K562 (cell line): Measurements from ENCODE around the gene UBE2G2. TPM values are rescaled to one million over a fixed set of nuclear protein-coding genes. Genes with fewer than 3 reads are reported as not detected.

Source experiments
- BDP1 ChIP-seq: IDR thresholded peaks from 3 replicates; pipeline ENCODE4 v1.6.1; 2011; ENCODE audit not compliant: insufficient read length, insufficient read depth
- EZH2 ChIP-seq: IDR thresholded peaks from 2 replicates; pipeline ENCODE4 v1.6.1; 2012; ENCODE audit warnings: low read depth, mild to moderate bottlenecking, inconsistent platforms, low read length, borderline replicate concordance
- HDAC2 ChIP-seq: fragments of 450-650 bp; IDR thresholded peaks from 2 replicates; pipeline ENCODE4 v1.6.1; 2016; ENCODE audit warnings: mild to moderate bottlenecking
- HMBOX1 ChIP-seq: sonication (generic); IDR thresholded peaks from 2 replicates; pipeline ENCODE4 v1.6.1; 2016
- KDM1A ChIP-seq, 2 experiments: fragments of 450-650 bp; IDR thresholded peaks; 2 replicates each; pipeline ENCODE4 v1.6.1; 2016; ENCODE audit warnings: mild to moderate bottlenecking in 2 of 2
- KHSRP ChIP-seq: fragments of 450-650 bp; IDR thresholded peaks from 2 replicates; pipeline ENCODE4 v1.6.1; 2017
- L3MBTL2 ChIP-seq: fragments of 450-650 bp; IDR thresholded peaks from 2 replicates; pipeline ENCODE4 v1.6.1; 2016; ENCODE audit warnings: mild to moderate bottlenecking, moderate library complexity
- NCOA4 ChIP-seq: fragments of 450-650 bp; IDR thresholded peaks from 2 replicates; pipeline ENCODE4 v1.6.1; 2018; ENCODE audit warnings: mild to moderate bottlenecking; ENCODE audit not compliant: partially characterized antibody
- NFXL1 ChIP-seq: fragments of 450-650 bp; formaldehyde crosslinking; IDR thresholded peaks from 2 replicates; pipeline ENCODE4 v1.4.0; 2021; ENCODE audit warnings: mild to moderate bottlenecking
- NR3C1 ChIP-seq: sonication (generic); formaldehyde crosslinking; IDR thresholded peaks from 2 replicates; pipeline ENCODE4 v1.8.1; 2022; ENCODE audit warnings: missing genetic modification reagents
- PHTF2 ChIP-seq: fragments of 250-450 bp; sonication (Bioruptor Pico); IDR thresholded peaks from 2 replicates; pipeline ENCODE4 v1.5.0; 2021; ENCODE audit warnings: mild to moderate bottlenecking
- STAT5B ChIP-seq: fragments of 250-450 bp; sonication (Bioruptor Pico); IDR thresholded peaks from 2 replicates; pipeline ENCODE4 v1.8.0; 2021; ENCODE audit warnings: mild to moderate bottlenecking, inconsistent platforms
- TAF15 ChIP-seq: fragments of 200-400 bp; formaldehyde crosslinking; IDR thresholded peaks from 2 replicates; pipeline ENCODE4 v1.6.1; 2017; ENCODE audit warnings: mild to moderate bottlenecking, low read depth, low read length, moderate library complexity
- TBP ChIP-seq: optimal IDR thresholded peaks from 2 replicates; pipeline ENCODE3; 2011; ENCODE audit warnings: low read depth, low read length, improper control_type of control experiment
- TFAM ChIP-seq: fragments of 250-450 bp; sonication (Bioruptor Pico); conservative IDR thresholded peaks from 2 replicates; pipeline ENCODE4 v1.5.0; 2021; ENCODE audit warnings: mild to moderate bottlenecking, moderate library complexity
- ZNF212 ChIP-seq: fragments of 450-650 bp; formaldehyde crosslinking; IDR thresholded peaks from 2 replicates; pipeline ENCODE4 v1.4.0; 2020; ENCODE audit warnings: mild to moderate bottlenecking
- ZNF239 ChIP-seq: fragments of 250-450 bp; sonication (Bioruptor Pico); IDR thresholded peaks from 2 replicates; pipeline ENCODE4 v1.4.0; 2020; ENCODE audit warnings: mild to moderate bottlenecking
- ZNF431 ChIP-seq: sonication (generic); formaldehyde crosslinking; IDR thresholded peaks from 2 replicates; pipeline ENCODE4 v1.8.0; 2022; ENCODE audit warnings: mild to moderate bottlenecking, missing genetic modification reagents
- polyA plus RNA-seq, 8 experiments: library from polyadenylated mRNA; depleted of rRNA in 4 of 8; stranded (reverse) in 5 of 8; unstranded in 3 of 8; fragments of >200 nt; fragmentation: Nextera tagmentation in 2 of 8; fragmentation: Illumina TruSeq in 1 of 8; extraction: Ambion mirVana in 2 of 8; extraction: Trizol in 1 of 8; gene quantifications; 2 replicates each; pipeline versions ENCODE4 v1.2.1 to v1.2.3, GENCODE V29; 2011 to 2014; ENCODE audit warnings: inconsistent platforms in 1 of 8, missing spikeins in 1 of 8
- total RNA-seq, 7 experiments: library from RNA; depleted of rRNA in 6 of 7; stranded (reverse); fragments of >200 nt in 6 of 7; fragmentation: Illumina TruSeq in 2 of 7; extraction: Trizol in 2 of 7; gene quantifications; 2 replicates each; pipeline versions ENCODE4 v1.2.1 to v1.2.3, GENCODE V29; 2011 to 2021; ENCODE audit warnings: low replicate concordance in 1 of 7
- TF ChIP-seq, protein P1 (sequence below): sonication (generic); formaldehyde crosslinking; IDR thresholded peaks from 2 replicates; pipeline ENCODE4 v1.8.1; 2022; ENCODE audit warnings: missing genetic modification reagents
- TF ChIP-seq, protein P2 (sequence below): IDR thresholded peaks from 2 replicates; pipeline ENCODE4 v1.6.1; 2011; ENCODE audit not compliant: insufficient read length; ENCODE audit errors: extremely low read depth
- TF ChIP-seq, protein P3 (sequence below), 3 experiments: IDR thresholded peaks in 2 of 3; conservative IDR thresholded peaks in 1 of 3; 2 replicates each; pipeline ENCODE4 v1.5.1; 2011 to 2012; ENCODE audit warnings: low read length in 3 of 3, mild to moderate bottlenecking in 3 of 3, control low read depth in 2 of 3, improper control_type of control experiment in 1 of 3, inconsistent platforms in 1 of 3, low read depth in 1 of 3, mixed read lengths in 1 of 3, moderate library complexity in 1 of 3; ENCODE audit not compliant: insufficient read depth in 2 of 3
- TF ChIP-seq, protein P4 (sequence below): fragments of 450-650 bp; IDR thresholded peaks from 2 replicates; pipeline ENCODE4 v1.6.1; 2016
- TF ChIP-seq, protein P5 (sequence below): sonication (generic); formaldehyde crosslinking; IDR thresholded peaks from 2 replicates; pipeline ENCODE4 v1.8.1; 2023; ENCODE audit warnings: mild to moderate bottlenecking, missing genetic modification reagents

UBE2G2 gene
- total and polyA plus RNA-seq, 9 of the 15 experiments (the other 6 are each of a cell fraction or from before 2014, with no cell fraction given): 47.5 to 225 (median 140) TPM

DNA sequence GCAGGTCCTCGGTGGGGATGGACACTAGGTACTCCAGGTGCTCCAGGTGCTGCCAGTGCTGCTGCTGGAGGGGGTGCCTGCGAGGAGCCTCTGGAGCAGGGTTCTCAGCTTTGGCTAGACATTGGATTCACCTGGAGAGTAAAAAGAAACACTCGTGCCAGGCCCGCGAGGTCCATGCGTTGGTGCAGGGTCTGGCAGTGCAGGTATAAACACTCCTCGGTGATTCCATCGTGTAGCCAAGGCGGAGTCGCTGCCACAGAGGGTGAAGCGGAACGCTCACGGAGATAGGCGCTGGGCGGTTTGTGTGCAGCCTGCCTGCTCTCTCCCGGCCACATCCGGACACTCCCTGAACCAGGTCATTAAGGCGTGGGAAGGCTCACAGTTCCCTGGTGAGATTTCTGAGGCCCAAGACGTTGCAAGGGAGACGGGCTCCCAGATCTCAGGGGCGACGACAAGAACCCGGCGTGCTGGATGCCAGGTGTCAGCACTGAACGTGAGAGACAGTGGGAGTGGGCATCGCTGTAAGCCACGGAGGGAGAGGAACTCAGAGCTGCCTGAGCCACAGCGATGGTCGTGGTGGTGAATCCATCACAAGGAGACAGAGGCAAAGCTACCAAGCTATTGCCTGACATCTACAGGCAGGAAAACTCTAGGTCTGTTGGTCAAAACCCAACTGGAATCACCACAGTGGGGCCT is 33.5 kb upstream of the UBE2G2 start (continued):
- TF ChIP-seq NR3C1 (CRISPR knock-in tag) (no peak), STAT5B (CRISPR knock-in tag) (no peak), HDAC2 (peak; percentile 58; the same call in 1 of the 2 replicates), ZNF431 (CRISPR knock-in tag) (no peak), TFAM (CRISPR knock-in tag) (no peak), EZH2 (no peak), NFXL1 (CRISPR knock-in tag) (no peak), HMBOX1 (no peak), NCOA4 (no peak), L3MBTL2 (peak; percentile 65), ZNF212 (CRISPR knock-in tag) (no peak), PHTF2 (CRISPR knock-in tag) (no peak), TBP (no peak), ZNF239 (CRISPR knock-in tag) (no peak), BDP1 (no peak), KDM1A (IDR thresholded peaks at IDR 0.05) (no peak; a peak in 1 of 4 replicates), KHSRP (no peak), TAF15 (no peak)
- TF ChIP-seq, protein P1, sequence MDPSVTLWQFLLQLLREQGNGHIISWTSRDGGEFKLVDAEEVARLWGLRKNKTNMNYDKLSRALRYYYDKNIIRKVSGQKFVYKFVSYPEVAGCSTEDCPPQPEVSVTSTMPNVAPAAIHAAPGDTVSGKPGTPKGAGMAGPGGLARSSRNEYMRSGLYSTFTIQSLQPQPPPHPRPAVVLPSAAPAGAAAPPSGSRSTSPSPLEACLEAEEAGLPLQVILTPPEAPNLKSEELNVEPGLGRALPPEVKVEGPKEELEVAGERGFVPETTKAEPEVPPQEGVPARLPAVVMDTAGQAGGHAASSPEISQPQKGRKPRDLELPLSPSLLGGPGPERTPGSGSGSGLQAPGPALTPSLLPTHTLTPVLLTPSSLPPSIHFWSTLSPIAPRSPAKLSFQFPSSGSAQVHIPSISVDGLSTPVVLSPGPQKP (CRISPR knock-in tag): no peak
- TF ChIP-seq, protein P2, sequence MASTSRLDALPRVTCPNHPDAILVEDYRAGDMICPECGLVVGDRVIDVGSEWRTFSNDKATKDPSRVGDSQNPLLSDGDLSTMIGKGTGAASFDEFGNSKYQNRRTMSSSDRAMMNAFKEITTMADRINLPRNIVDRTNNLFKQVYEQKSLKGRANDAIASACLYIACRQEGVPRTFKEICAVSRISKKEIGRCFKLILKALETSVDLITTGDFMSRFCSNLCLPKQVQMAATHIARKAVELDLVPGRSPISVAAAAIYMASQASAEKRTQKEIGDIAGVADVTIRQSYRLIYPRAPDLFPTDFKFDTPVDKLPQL: no peak
- TF ChIP-seq, protein P3, sequence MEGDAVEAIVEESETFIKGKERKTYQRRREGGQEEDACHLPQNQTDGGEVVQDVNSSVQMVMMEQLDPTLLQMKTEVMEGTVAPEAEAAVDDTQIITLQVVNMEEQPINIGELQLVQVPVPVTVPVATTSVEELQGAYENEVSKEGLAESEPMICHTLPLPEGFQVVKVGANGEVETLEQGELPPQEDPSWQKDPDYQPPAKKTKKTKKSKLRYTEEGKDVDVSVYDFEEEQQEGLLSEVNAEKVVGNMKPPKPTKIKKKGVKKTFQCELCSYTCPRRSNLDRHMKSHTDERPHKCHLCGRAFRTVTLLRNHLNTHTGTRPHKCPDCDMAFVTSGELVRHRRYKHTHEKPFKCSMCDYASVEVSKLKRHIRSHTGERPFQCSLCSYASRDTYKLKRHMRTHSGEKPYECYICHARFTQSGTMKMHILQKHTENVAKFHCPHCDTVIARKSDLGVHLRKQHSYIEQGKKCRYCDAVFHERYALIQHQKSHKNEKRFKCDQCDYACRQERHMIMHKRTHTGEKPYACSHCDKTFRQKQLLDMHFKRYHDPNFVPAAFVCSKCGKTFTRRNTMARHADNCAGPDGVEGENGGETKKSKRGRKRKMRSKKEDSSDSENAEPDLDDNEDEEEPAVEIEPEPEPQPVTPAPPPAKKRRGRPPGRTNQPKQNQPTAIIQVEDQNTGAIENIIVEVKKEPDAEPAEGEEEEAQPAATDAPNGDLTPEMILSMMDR (IDR thresholded peaks at IDR 0.05 in 2 of 3, conservative IDR thresholded peaks at IDR 0.05 in 1 of 3; ENCODE audit: insufficient read depth in 2 of 3, low read depth in 1 of 3, low read length in 3 of 3): peak in 2 of 3 experiments; percentile 30 to 35; a peak in 4 of 6 replicates
- TF ChIP-seq, protein P4, sequence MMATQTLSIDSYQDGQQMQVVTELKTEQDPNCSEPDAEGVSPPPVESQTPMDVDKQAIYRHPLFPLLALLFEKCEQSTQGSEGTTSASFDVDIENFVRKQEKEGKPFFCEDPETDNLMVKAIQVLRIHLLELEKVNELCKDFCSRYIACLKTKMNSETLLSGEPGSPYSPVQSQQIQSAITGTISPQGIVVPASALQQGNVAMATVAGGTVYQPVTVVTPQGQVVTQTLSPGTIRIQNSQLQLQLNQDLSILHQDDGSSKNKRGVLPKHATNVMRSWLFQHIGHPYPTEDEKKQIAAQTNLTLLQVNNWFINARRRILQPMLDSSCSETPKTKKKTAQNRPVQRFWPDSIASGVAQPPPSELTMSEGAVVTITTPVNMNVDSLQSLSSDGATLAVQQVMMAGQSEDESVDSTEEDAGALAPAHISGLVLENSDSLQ: no peak
- TF ChIP-seq, protein P5, sequence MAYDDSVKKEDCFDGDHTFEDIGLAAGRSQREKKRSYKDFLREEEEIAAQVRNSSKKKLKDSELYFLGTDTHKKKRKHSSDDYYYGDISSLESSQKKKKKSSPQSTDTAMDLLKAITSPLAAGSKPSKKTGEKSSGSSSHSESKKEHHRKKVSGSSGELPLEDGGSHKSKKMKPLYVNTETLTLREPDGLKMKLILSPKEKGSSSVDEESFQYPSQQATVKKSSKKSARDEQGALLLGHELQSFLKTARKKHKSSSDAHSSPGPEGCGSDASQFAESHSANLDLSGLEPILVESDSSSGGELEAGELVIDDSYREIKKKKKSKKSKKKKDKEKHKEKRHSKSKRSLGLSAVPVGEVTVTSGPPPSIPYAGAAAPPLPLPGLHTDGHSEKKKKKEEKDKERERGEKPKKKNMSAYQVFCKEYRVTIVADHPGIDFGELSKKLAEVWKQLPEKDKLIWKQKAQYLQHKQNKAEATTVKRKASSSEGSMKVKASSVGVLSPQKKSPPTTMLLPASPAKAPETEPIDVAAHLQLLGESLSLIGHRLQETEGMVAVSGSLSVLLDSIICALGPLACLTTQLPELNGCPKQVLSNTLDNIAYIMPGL (CRISPR knock-in tag): no peak
